GM18909 (cell line): ENCODE results near the gene ERMAP.
"Not testable (repeated sequence)": the region's sequence is repeated elsewhere in the genome, so short reads cannot be mapped to it uniquely, and the experiment has no call there.

Source experiments
- ATAC-seq: cut with Tn5 transposase; IDR thresholded peaks from one replicate; pipeline ENCODE4 v1.9.1; 2021; ENCODE audit warnings: mild to moderate bottlenecking; ENCODE audit not compliant: unreplicated experiment, poor library complexity

ERMAP gene

GRCh38 chr1:42841440-42842147 lies 24.7 kb downstream of the ERMAP start:
- ATAC-seq = no peak

GRCh38 chr1:42844592-42845140 lies 27.7 kb downstream of the ERMAP start:
- no peak for ATAC-seq

GRCh38 chr1:42845193-42845592 lies 28.3 kb downstream of the ERMAP start:
- ATAC-seq = no peak

- ATAC-seq = peak; percentile 28
Measured at GRCh38 chr1:42845866-42846256, 28.9 kb downstream of the ERMAP start.

- ATAC-seq = peak; percentile 92
Measured at GRCh38 chr1:42846257-42847110, 29.6 kb downstream of the ERMAP start, which contains the start of gene ZNF691. Gene ZNF691 (plus strand): TSS chr1:42846613. CDS start chr1:42849659, 3,046 bp downstream.

GRCh38 chr1:42847111-42847595 lies 30.2 kb downstream of the ERMAP start:
- no peak for ATAC-seq

GRCh38 chr1:42847721-42848460 lies 31.0 kb downstream of the ERMAP start:
- ATAC-seq = no peak

GRCh38 chr1:42848823-42849537 lies 32.1 kb downstream of the ERMAP start:
- ATAC-seq = no peak

GRCh38 chr1:42849944-42850343 lies 33.0 kb downstream of the ERMAP start:
- ATAC-seq = no peak

- ATAC-seq = no peak
Measured at GRCh38 chr1:42851420-42851819, 34.5 kb downstream of the ERMAP start.

- ATAC-seq = no peak
Measured at GRCh38 chr1:42851960-42852607, 35.2 kb downstream of the ERMAP start.

- ATAC-seq = no peak
Measured at GRCh38 chr1:42852608-42852980, 35.7 kb downstream of the ERMAP start.

GRCh38 chr1:42853116-42853884 lies 36.4 kb downstream of the ERMAP start:
- ATAC-seq = no peak

- not testable (repeated sequence) for ATAC-seq
Measured at GRCh38 chr1:42856554-42856953, 39.6 kb downstream of the ERMAP start.

- ATAC-seq = not testable (repeated sequence)
Measured at GRCh38 chr1:42859366-42859765, 42.4 kb downstream of the ERMAP start.

- no peak for ATAC-seq
Measured at GRCh38 chr1:42860339-42861013, 43.6 kb downstream of the ERMAP start.

- ATAC-seq = no peak
Measured at GRCh38 chr1:42861014-42861399, 44.1 kb downstream of the ERMAP start.

GRCh38 chr1:42866549-42866948 lies 49.6 kb downstream of the ERMAP start:
- ATAC-seq = no peak
